GM18498 (cell line): Measurements from ENCODE around the gene MAN1A1.
"Not testable (repeated sequence)": the region's sequence is repeated elsewhere in the genome, so short reads cannot be mapped to it uniquely, and the experiment has no call there.

Experiments used
- ATAC-seq: cut with Tn5 transposase; IDR thresholded peaks from one replicate; pipeline ENCODE4 v1.9.1; 2021; ENCODE audit warnings: mild to moderate bottlenecking, moderate library complexity; ENCODE audit not compliant: unreplicated experiment

MAN1A1 gene

GRCh38 chr6:119349361-119350201 lies at the start of gene MAN1A1:
TSS of gene MAN1A1 (minus strand) at chr6:119349761. CDS start at chr6:119349065, 696 bp downstream.
- ATAC-seq = peak; percentile 78

GRCh38 chr6:119395192-119395591 lies 45.6 kb upstream of the MAN1A1 start:
- ATAC-seq = peak; percentile 51

- ATAC-seq = no peak
Measured at GRCh38 chr6:119390247-119390793, 40.8 kb upstream of the MAN1A1 start.

GRCh38 chr6:119385994-119386393 lies 36.4 kb upstream of the MAN1A1 start:
- no peak for ATAC-seq

GRCh38 chr6:119384444-119384843 lies 34.9 kb upstream of the MAN1A1 start:
- ATAC-seq = no peak

GRCh38 chr6:119379809-119380208 lies 30.2 kb upstream of the MAN1A1 start:
- no peak for ATAC-seq

GRCh38 chr6:119377043-119377442 lies 27.5 kb upstream of the MAN1A1 start:
- ATAC-seq = not testable (repeated sequence)

- ATAC-seq = no peak
Measured at GRCh38 chr6:119370080-119370479, 20.5 kb upstream of the MAN1A1 start.

GRCh38 chr6:119368921-119369320 lies 19.4 kb upstream of the MAN1A1 start:
- ATAC-seq = no peak

GRCh38 chr6:119361209-119361608 lies 11.6 kb upstream of the MAN1A1 start:
- no peak for ATAC-seq

GRCh38 chr6:119360262-119360915 lies 10.8 kb upstream of the MAN1A1 start:
- ATAC-seq = no peak

GRCh38 chr6:119355890-119356289 lies 6.3 kb upstream of the MAN1A1 start:
- ATAC-seq = no peak

GRCh38 chr6:119355157-119355556 lies 5.6 kb upstream of the MAN1A1 start:
- no peak for ATAC-seq

- ATAC-seq = no peak
Measured at GRCh38 chr6:119353696-119354095, 4.1 kb upstream of the MAN1A1 start.

GRCh38 chr6:119352001-119352400 lies 2.4 kb upstream of the MAN1A1 start:
- no peak for ATAC-seq

- ATAC-seq = no peak
Measured at GRCh38 chr6:119350952-119351372, 1.4 kb upstream of the MAN1A1 start.

GRCh38 chr6:119350202-119350951 lies 816 bp upstream of the MAN1A1 start:
- peak; percentile 11 for ATAC-seq

- ATAC-seq = peak; percentile 3
Measured at GRCh38 chr6:119348748-119349360, 707 bp downstream of the MAN1A1 start.

GRCh38 chr6:119348096-119348747 lies 1.3 kb downstream of the MAN1A1 start:
- ATAC-seq = peak; percentile 24

GRCh38 chr6:119347466-119348095 lies 2.0 kb downstream of the MAN1A1 start:
- ATAC-seq = peak; percentile 27
